TTC549 (cell line): Measurements from ENCODE around the gene LMBRD1.
A peak's percentile ranks its signal among the peaks of the same experiment; 100 is the strongest.
"Not testable (repeated sequence)": the region's sequence is repeated elsewhere in the genome, so short reads cannot be mapped to it uniquely, and the experiment has no call there.

Experiments
- FAIRE-seq: peaks from 2 replicates; lab custom pipeline; 2012; peaks lifted over from hg19 to GRCh38; lab: Jason Lieb, UNC

The LMBRD1 gene

GRCh38 chr6:69732640-69733039, 64.2 kb downstream of the LMBRD1 start:
- FAIRE-seq: peak; percentile 59

GRCh38 chr6:69732045-69732444, 64.8 kb downstream of the LMBRD1 start:
- no peak for FAIRE-seq

- FAIRE-seq: peak; percentile 93
Observed at GRCh38 chr6:69729870-69730449, 66.8 kb downstream of the LMBRD1 start.

GRCh38 chr6:69722683-69723082, 74.1 kb downstream of the LMBRD1 start:
- no peak for FAIRE-seq

- FAIRE-seq: no peak
Observed at GRCh38 chr6:69719602-69720193, 77.1 kb downstream of the LMBRD1 start.

- no peak for FAIRE-seq
Observed at GRCh38 chr6:69706724-69707123, 90.1 kb downstream of the LMBRD1 start.

- no peak for FAIRE-seq
Observed at GRCh38 chr6:69705954-69706353, 90.9 kb downstream of the LMBRD1 start.

GRCh38 chr6:69704916-69705315, 91.9 kb downstream of the LMBRD1 start:
- no peak for FAIRE-seq

GRCh38 chr6:69699655-69700054, 97.2 kb downstream of the LMBRD1 start:
- FAIRE-seq: no peak

GRCh38 chr6:69696273-69696672, 100.5 kb downstream of the LMBRD1 start:
- FAIRE-seq: no peak

GRCh38 chr6:69693762-69694161, 103.0 kb downstream of the LMBRD1 start:
- FAIRE-seq: no peak

GRCh38 chr6:69690986-69691385, 105.8 kb downstream of the LMBRD1 start:
- FAIRE-seq: no peak

GRCh38 chr6:69680302-69680701, 116.5 kb downstream of the LMBRD1 start:
- no peak for FAIRE-seq

GRCh38 chr6:69673298-69673697, 123.5 kb downstream of the LMBRD1 start:
- no peak for FAIRE-seq

- no peak for FAIRE-seq
Observed at GRCh38 chr6:69668916-69669315, 127.9 kb downstream of the LMBRD1 start.

- not testable (repeated sequence) for FAIRE-seq
Observed at GRCh38 chr6:69666779-69667178, 130.0 kb downstream of the LMBRD1 start.

GRCh38 chr6:69665437-69665836, 131.4 kb downstream of the LMBRD1 start:
- no peak for FAIRE-seq

- FAIRE-seq: no peak
Observed at GRCh38 chr6:69664551-69664950, 132.3 kb downstream of the LMBRD1 start.

GRCh38 chr6:69663215-69663614, 133.6 kb downstream of the LMBRD1 start:
- no peak for FAIRE-seq

GRCh38 chr6:69650703-69651102, 146.1 kb downstream of the LMBRD1 start:
- FAIRE-seq: no peak

- no peak for FAIRE-seq
Observed at GRCh38 chr6:69647726-69648125, 149.1 kb downstream of the LMBRD1 start.

- no peak for FAIRE-seq
Observed at GRCh38 chr6:69643688-69644087, 153.1 kb downstream of the LMBRD1 start.

GRCh38 chr6:69632932-69633331, 163.9 kb downstream of the LMBRD1 start:
- FAIRE-seq: no peak

GRCh38 chr6:69631552-69632346, 165.1 kb downstream of the LMBRD1 start:
- FAIRE-seq: no peak
